ENCODE measurements around the gene ICAM3. TPM values are rescaled to one million over a fixed set of nuclear protein-coding genes. Genes with fewer than 3 reads are reported as not detected.

Gene ICAM3
- total and polyA plus RNA-seq, 2 of the 4 experiments (the other 2 are of a cell fraction) = 6.6 to 11.7 TPM

DNA sequence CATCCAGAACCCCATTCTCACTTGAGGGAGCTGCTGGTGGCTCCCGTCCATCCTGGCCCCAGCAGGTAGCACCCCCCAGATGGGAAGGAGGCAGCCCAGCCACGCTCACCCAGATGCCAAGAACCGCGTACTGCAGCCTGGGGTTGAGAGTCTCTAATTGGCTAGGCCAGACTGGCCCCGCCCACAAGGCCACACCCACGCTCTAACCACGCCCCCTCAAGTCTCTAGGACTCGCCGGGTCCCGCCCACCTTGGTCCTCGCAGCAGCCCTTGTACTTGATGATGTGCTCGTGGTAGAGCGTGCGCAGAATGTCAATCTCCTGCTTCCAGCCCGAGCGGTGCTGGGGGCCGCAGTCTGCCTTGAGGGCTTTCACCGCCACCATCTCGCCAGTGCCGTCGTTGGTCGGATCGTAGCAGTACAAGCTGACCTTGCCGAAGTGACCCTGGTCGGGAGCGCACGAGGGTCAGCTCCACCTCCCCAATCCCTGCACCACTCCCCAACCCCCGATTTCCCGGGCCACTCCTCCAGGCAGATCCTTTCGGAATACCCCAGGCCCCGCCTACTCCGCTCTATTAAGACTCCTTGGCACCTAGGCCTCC is 14.5 kb upstream of the ICAM3 start:
- ATAC-seq (ENCODE audit: low read depth) = peak; percentile 64
- no TSS peak for BruUV-seq (replicated peaks)
- H3K36me3 ChIP-seq (ENCODE audit: control insufficient read depth, insufficient read depth, low read length) = peaks cover 53% of the 10 kb centered on the region

More for the DNA sequence above, 14.5 kb upstream of the ICAM3 start:
- Histone ChIP-seq H3K14ac (replicated peaks; ENCODE audit: low read depth, low read length) (no peak overlapping the region), H2AFZ (replicated peaks; ENCODE audit: low read length, poor library complexity) (no peak overlapping the region), H2AK5ac (ENCODE audit: low read depth, low read length) (no peak overlapping the region), H3K4me1 (ENCODE audit: control insufficient read depth, insufficient read depth, low read length) (no peaks in the 10 kb centered on the region), H2BK5ac (ENCODE audit: low read depth, low read length, poor library complexity, severe bottlenecking) (no peak overlapping the region), H2BK120ac (ENCODE audit: low read depth, low read length) (no peak overlapping the region), H4K8ac (ENCODE audit: low read depth in 2 of 2, low read length in 2 of 2) (no peak overlapping the region), H3K9me3 (ENCODE audit: control insufficient read depth, insufficient read depth, low read length) (no peaks in the 10 kb centered on the region), H3K27ac (ENCODE audit: insufficient read depth, low read length) (no peak overlapping the region), H4K20me1 (ENCODE audit: insufficient read depth, low read length) (no peaks in the 10 kb centered on the region), H3K4me3 (ENCODE audit: insufficient read depth, low read depth, low read length) (no peak overlapping the region), H2BK15ac (ENCODE audit: low read depth, low read length) (no peak overlapping the region), H3K4me2 (ENCODE audit: low read depth, low read length) (no peak overlapping the region), H3K79me1 (ENCODE audit: low read depth in 1 of 2, low read length in 2 of 2) (no peaks in the 10 kb centered on the region), H3K56ac (ENCODE audit: extremely low read depth, insufficient read depth, low read length) (no peak overlapping the region), H3K9ac (ENCODE audit: low read depth, low read length) (no peak overlapping the region), H3K23ac (ENCODE audit: low read depth, low read length) (no peak overlapping the region), H4K5ac (ENCODE audit: low read depth, low read length) (no peak overlapping the region), H3K18ac (ENCODE audit: low read depth, low read length) (no peak overlapping the region), H2AK9ac (replicated peaks; ENCODE audit: low read depth, low read length, poor library complexity) (no peak overlapping the region), H3K27me3 (ENCODE audit: control insufficient read depth, insufficient read depth, low read length) (no peaks in the 10 kb centered on the region), H2BK20ac (ENCODE audit: low read depth, low read length) (no peak overlapping the region), H4K91ac (ENCODE audit: insufficient read depth, low read depth, low read length) (no peak overlapping the region), H3K4ac (ENCODE audit: low read depth, low read length) (no peak overlapping the region), H3K9me1 (ENCODE audit: insufficient read depth, low read length) (no peaks in the 10 kb centered on the region)
- intact Hi-C loops (cut with micrococcal nuclease) = no loop called here
- CTCF ChIA-PET = no interaction called here
- WGBS, 2 experiments (ENCODE audit: extremely low coverage in 2 of 2, insufficient read length in 1 of 2) = 76% methylated on average over 28 of the region's 32 CpGs; no CpG with 5 or more reads in 1 of the 2 experiments
- POLR2A ChIA-PET (ENCODE audit: unreplicated experiment) = no interaction called here
- in situ Hi-C loops (cut with MboI; ENCODE audit: low sequenced_read_pairs) = no loop called here
- DNase-seq = peak; percentile 17
- TF ChIP-seq, protein P1, sequence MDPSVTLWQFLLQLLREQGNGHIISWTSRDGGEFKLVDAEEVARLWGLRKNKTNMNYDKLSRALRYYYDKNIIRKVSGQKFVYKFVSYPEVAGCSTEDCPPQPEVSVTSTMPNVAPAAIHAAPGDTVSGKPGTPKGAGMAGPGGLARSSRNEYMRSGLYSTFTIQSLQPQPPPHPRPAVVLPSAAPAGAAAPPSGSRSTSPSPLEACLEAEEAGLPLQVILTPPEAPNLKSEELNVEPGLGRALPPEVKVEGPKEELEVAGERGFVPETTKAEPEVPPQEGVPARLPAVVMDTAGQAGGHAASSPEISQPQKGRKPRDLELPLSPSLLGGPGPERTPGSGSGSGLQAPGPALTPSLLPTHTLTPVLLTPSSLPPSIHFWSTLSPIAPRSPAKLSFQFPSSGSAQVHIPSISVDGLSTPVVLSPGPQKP (IDR thresholded peaks at IDR 0.05; ENCODE audit: borderline replicate concordance, low read depth, low read length) = no peak
- TF ChIP-seq, protein P2, sequence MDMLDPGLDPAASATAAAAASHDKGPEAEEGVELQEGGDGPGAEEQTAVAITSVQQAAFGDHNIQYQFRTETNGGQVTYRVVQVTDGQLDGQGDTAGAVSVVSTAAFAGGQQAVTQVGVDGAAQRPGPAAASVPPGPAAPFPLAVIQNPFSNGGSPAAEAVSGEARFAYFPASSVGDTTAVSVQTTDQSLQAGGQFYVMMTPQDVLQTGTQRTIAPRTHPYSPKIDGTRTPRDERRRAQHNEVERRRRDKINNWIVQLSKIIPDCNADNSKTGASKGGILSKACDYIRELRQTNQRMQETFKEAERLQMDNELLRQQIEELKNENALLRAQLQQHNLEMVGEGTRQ (IDR thresholded peaks at IDR 0.05; ENCODE audit: low read depth, low read length) = no peak
- TF ChIP-seq RFX5 (IDR thresholded peaks at IDR 0.05; ENCODE audit: low read depth, low read length) = no peak
- no peak for TF ChIP-seq CHD1 (IDR thresholded peaks at IDR 0.05; ENCODE audit: low read depth, low read length)
- TF ChIP-seq FOS (IDR thresholded peaks at IDR 0.05; ENCODE audit: low read depth, low read length) = no peak
- TF ChIP-seq NFE2L2 (IDR thresholded peaks at IDR 0.05; ENCODE audit: low read depth, low read length) = no peak
- TF ChIP-seq POLR2A (IDR thresholded peaks at IDR 0.05; ENCODE audit: low read depth, low read length) = no peak
- no peak for TF ChIP-seq CEBPB (IDR thresholded peaks at IDR 0.05; ENCODE audit: low read depth, low read length)
- no peak for TF ChIP-seq SMC3 (IDR thresholded peaks at IDR 0.05; ENCODE audit: low read depth, low read length)
- TF ChIP-seq BHLHE40 (IDR thresholded peaks at IDR 0.05; ENCODE audit: low read depth, low read length) = no peak
- dilution Hi-C loops (cut with HindIII; ENCODE audit: low sequenced_read_pairs, unreplicated experiment) = no loop called here
